Effector memory CD4-positive, alpha-beta T cell (primary cell): ENCODE results near the gene CIAO3.

Experiments
- DNase-seq, 3 donors: peaks; one replicate each; pipeline ENCODE4 v3.0.0-alpha.2; 2020
- H3K27ac ChIP-seq: 2 replicates; pipeline ENCODE4 v1.7.0; 2013; ENCODE audit warnings: mild to moderate bottlenecking, low read length, moderate library complexity; ENCODE audit not compliant: insufficient read depth, poor library complexity, severe bottlenecking
- H3K27me3 ChIP-seq: replicated peaks from 2 replicates; pipeline ENCODE4 v1.7.0; 2013; ENCODE audit warnings: mild to moderate bottlenecking, low read length; ENCODE audit not compliant: insufficient read depth, control insufficient read depth, poor library complexity, severe bottlenecking
- H3K36me3 ChIP-seq: 2 replicates; pipeline ENCODE4 v1.7.0; 2013; ENCODE audit warnings: mild to moderate bottlenecking, low read length, moderate library complexity; ENCODE audit not compliant: control insufficient read depth, insufficient read depth
- H3K4me1 ChIP-seq: 2 replicates; pipeline ENCODE4 v1.7.0; 2013; ENCODE audit warnings: low read length, mild to moderate bottlenecking; ENCODE audit not compliant: control insufficient read depth, insufficient read depth, poor library complexity, severe bottlenecking
- H3K4me3 ChIP-seq: 2 replicates; pipeline ENCODE4 v1.7.0; 2013; ENCODE audit warnings: low read length, low read depth, mild to moderate bottlenecking; ENCODE audit not compliant: insufficient read depth, poor library complexity, severe bottlenecking
- H3K9me3 ChIP-seq: 2 replicates; pipeline ENCODE4 v1.7.0; 2013; ENCODE audit warnings: mild to moderate bottlenecking, low read length, moderate library complexity; ENCODE audit not compliant: control insufficient read depth
- total RNA-seq, 3 donors: gene quantifications; one replicate each; lab custom pipeline; 2026; lab: John Stamatoyannopoulos, UW

The CIAO3 gene
- total RNA-seq, result 24.5 to 31.4 (median 25.2) reads per million in 3 donors

DNA sequence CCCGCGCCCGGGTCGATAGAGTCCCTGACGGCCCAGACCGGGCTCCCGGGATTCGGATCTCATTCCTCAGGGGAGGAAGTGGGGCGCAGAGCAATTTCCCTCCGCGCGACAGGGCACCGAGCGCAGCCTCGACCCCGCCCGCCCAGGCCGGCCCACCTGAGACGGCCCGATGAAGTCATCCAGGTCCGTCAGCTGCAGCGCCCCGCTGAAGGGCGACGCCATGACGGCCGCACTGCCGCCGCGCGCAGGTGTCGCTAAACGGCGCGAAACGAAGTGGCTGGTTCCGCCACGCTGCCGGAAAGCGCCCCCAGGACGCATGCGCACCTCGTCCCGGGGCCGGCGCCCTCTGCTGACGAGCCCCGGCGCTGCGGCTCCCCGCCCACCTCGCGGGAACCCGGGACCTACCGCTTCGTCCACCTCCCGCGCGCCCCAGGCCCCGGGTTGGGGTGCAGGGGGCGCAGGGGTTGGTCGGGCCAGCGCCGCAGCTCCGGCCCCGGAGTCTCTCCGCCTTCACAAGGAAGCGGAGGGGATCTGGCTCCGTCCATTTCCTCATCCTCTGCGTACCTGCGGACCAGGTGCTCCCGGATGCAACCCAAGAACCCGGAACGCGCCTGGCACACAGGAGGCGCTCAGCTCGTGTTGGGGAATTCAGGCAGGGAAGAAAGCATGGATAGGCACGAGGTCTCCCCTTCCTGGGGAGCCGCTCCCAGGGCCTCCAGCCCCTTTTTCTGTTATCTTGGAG, at the start of gene CIAO3:
TSS of gene CIAO3 (minus strand) at position 234 of the 742 bp plus-strand sequence. CDS start at position 222, 12 bp downstream.
- Histone ChIP-seq H3K4me3 (peak within 1 kb of the TSS; percentile 94), H3K27ac (peak within 1 kb of the TSS; percentile 83), H3K36me3 (peaks cover 17% of the 10 kb centered on the region), H3K4me1 (peaks cover 14% of the 10 kb centered on the region), H3K9me3 (no peaks in the 10 kb centered on the region), H3K27me3 (no peaks in the 10 kb centered on the region)
- peak; percentile 82 to 92 (median 88) for DNase-seq

DNA sequence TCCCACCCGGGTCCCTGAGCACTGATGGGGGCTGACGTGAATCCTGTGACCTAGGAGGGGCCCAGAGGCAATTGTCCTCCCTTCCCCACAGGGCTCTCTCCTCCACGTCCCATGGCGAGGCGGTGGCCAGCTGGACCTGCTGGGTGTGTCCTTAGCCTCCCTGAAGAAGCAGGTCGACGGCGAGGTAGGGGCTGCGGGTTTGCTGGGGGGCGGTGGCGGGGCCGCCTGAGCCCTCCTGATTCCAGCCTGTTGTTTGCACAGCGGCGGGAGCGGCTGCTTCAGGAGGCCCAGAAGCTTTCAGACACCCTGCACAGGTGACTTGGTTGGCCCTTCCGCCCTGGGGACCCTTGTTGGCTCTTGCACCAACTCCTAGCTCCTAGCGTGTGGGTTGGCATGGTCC, 49.3 kb upstream of the CIAO3 start:
- no peak for DNase-seq
- H3K9me3 ChIP-seq, result no peaks in the 10 kb centered on the region
- H3K36me3 ChIP-seq, result peaks cover 11% of the 10 kb centered on the region
- no peaks in the 10 kb centered on the region for H3K27me3 ChIP-seq
- H3K27ac ChIP-seq, result no peak overlapping the region
- H3K4me1 ChIP-seq, result peaks cover 19% of the 10 kb centered on the region
- H3K4me3 ChIP-seq, result no peak overlapping the region

DNA sequence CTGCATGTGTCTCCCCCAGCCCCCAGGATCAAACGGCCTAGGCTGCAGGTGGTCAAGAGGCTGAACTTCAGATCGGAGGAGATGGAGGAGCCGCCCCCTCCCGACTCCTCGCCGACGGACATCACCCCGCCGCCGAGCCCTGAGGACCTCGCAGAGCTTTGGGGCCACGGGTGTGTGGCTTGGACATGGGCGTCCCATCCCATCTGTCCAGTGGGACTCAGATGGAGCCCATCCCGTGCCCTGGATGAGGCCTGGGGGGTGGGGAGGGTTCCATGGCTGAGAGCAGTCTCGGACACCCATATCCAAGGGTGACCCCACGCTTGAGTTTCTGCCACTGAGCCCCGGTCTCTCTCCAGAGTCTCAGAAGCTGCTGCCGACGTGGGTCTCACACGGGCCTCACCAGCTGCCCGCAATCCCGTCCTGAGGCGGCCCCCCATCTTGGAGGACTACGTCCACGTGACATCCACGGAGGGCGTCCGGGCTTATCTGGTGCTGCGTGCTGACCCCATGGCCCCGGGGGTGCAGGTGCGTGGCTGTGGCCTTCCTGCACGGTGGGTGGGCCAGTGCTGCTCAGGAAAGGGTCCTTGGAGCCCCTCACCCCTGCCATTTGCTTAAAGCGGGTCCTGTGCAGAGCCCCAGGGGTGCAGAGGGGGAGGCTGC, 48.5 kb upstream of the CIAO3 start:
- H3K36me3 ChIP-seq, result peaks cover 11% of the 10 kb centered on the region
- DNase-seq, result no peak
- H3K27me3 ChIP-seq, result no peaks in the 10 kb centered on the region
- H3K9me3 ChIP-seq, result no peaks in the 10 kb centered on the region
- no peak overlapping the region for H3K27ac ChIP-seq
- peaks cover 19% of the 10 kb centered on the region for H3K4me1 ChIP-seq
- H3K4me3 ChIP-seq, result peak overlapping the region; percentile 68

DNA sequence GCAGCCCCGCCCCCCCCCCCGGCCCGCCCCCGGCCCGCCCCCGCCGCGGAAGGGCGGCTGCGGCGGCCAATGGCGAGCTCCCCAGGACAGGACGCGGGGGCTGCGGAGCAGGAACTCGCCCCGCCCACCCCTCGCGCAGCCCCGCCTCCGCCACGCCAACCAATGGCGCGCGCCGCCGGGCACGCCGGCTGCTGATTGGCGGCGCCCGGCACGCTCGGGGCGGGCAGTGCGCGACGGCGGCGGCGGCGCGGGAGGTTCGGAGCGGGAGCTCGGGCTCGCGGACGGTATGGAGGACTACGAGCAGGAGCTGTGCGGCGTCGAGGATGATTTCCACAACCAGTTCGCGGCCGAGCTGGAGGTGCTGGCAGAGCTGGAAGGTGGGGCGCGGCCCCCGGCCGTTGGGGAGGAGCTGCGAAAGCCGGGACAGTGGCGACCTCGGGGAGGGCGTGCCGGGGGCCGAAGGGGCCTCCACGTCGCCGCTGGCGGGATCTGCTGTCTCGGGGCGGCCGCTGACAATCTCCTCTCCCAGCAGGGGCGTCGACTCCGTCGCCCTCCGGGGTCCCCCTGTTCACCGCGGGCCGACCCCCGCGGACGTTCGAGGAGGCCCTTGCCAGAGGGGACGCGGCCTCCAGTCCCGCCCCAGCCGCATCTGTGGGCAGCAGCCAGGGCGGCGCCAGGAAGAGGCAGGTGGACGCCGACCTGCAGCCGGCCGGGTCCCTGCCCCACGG, 47.8 kb upstream of the CIAO3 start, which contains the start of gene CHTF18:
TSS of gene CHTF18 (plus strand) at position 222 of the 728 bp plus-strand sequence. CDS start at position 287, 65 bp downstream.
- peaks cover 19% of the 10 kb centered on the region for H3K4me1 ChIP-seq
- peaks cover 11% of the 10 kb centered on the region for H3K36me3 ChIP-seq

DNA sequence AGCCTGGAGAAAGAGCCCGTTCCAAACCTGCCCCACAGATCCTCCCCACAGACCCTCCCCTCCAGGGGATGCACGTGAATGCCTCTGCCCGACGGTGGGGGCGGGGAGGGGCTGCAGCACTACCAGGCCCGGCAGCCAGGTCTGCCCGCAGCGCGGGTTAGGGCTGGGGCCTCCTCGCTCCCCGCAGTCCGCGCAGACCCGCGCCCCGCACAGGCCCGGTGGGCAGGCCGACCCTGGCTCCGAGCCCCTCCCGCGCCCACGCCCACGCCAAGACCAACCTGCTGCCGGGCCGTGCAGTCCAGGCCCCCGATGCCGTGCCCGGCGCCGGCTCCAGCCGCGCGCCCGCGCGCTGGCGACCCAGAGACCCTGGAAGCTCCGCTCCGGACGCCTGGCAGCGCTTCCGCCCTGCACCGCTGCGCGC, 47.2 kb upstream of the CIAO3 start, which contains the start of gene RPUSD1:
TSS of gene RPUSD1 (minus strand) at position 404 of the 421 bp plus-strand sequence. CDS start 644 bp downstream, outside the sequence.
- Histone ChIP-seq H3K36me3 (peaks cover 11% of the 10 kb centered on the region), H3K4me1 (peaks cover 19% of the 10 kb centered on the region), H3K9me3 (no peaks in the 10 kb centered on the region), H3K27me3 (no peaks in the 10 kb centered on the region), H3K27ac (peak within 1 kb of the TSS; percentile 56), H3K4me3 (peak within 1 kb of the TSS; percentile 74)
- no peak for DNase-seq

More for the DNA sequence above, 47.8 kb upstream of the CIAO3 start, which contains the start of gene CHTF18:
- H3K4me3 ChIP-seq, result peak within 1 kb of the TSS; percentile 74
- DNase-seq, result peak; percentile 88 to 93 (median 93)
- no peaks in the 10 kb centered on the region for H3K9me3 ChIP-seq
- no peaks in the 10 kb centered on the region for H3K27me3 ChIP-seq
- H3K27ac ChIP-seq, result peak within 1 kb of the TSS; percentile 56

DNA sequence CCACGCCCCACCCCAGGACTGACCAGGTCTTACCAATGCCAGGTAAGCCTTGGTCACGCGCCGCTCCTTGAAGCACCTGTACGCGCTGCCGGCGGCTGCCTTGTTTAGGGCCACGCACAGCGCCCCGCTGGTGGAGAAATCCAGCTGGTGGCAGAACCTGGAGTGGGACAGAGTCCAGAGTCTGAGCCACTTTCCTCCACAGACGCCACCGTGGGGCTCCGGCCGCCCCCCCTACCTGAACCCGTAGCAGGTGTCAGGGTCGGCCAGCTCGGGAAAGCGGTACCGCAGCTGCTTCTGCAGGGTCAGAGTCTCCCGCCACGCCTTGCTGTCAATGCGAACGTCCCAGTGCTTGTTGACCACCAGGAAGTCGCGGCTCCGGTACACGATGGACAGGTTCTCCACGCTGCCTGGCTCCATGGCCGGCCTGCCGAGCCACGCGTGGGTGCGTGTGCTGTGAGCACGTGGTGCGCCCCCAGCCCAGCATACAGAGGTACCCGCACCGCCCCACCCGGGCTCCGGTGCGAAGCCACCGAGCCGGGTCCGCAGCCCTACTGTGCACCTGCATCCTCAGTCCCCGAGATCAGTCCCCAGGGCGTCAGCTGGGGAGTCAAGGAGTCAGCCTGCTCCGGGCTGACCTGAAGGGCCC, 46.6 kb upstream of the CIAO3 start:
- Histone ChIP-seq H3K36me3 (peaks cover 11% of the 10 kb centered on the region), H3K9me3 (no peaks in the 10 kb centered on the region), H3K27me3 (no peaks in the 10 kb centered on the region), H3K4me3 (peak overlapping the region; percentile 74), H3K27ac (peak overlapping the region; percentile 56), H3K4me1 (peaks cover 19% of the 10 kb centered on the region)
- no peak for DNase-seq

DNA sequence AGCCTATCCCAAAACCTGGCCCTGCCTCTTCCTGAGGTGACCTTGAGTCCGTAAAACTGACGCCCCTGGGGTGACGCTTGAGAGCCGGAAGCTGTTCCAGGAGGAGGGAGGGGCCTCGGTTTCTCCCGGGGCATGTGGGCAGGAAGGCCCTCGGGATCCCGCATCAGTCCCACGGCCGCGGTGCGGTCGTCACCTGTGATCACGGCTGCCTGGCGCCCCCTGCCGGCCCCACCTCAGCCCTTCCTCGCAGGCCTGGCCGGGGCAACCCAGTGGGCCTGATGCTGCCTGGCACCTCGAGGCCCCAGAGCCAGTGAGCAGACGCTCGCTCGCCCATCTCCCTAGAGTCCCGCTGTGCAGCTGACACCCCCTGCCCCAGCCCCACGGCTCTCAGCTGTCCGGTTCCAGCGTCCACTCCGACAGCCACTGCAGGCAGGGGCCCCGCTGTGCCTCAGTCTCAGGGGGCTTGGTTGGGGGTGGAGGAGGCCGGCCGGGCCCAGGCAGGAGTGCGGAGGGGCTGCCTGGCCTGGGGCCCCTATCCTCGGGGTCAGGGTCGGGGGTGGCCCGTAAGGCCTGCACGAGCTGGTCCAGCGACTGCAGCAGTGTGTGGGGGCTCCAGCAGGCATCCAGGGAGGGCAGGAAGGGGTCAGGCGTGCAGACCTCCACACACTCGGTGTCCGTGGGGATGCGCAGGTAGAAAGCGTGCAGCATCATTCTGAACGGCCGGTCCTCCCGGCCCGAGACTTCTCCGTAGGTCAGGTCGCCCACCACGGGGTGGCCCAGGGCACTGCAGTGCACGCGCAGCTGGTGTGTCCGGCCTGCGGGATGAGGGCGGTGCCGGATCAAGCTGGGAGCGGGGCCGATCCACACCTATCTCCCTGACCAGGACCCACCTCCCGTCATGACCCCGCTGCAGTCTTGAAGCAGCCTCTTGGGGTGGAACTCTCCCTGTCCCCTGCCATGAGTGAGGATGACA, 45.1 kb upstream of the CIAO3 start:
- peaks cover 11% of the 10 kb centered on the region for H3K36me3 ChIP-seq
- H3K27me3 ChIP-seq, result no peaks in the 10 kb centered on the region
- no peak overlapping the region for H3K27ac ChIP-seq
- peaks cover 19% of the 10 kb centered on the region for H3K4me1 ChIP-seq
- H3K9me3 ChIP-seq, result no peaks in the 10 kb centered on the region
- DNase-seq, result peak; percentile 49 to 65 (median 57)
- H3K4me3 ChIP-seq, result no peak overlapping the region

DNA sequence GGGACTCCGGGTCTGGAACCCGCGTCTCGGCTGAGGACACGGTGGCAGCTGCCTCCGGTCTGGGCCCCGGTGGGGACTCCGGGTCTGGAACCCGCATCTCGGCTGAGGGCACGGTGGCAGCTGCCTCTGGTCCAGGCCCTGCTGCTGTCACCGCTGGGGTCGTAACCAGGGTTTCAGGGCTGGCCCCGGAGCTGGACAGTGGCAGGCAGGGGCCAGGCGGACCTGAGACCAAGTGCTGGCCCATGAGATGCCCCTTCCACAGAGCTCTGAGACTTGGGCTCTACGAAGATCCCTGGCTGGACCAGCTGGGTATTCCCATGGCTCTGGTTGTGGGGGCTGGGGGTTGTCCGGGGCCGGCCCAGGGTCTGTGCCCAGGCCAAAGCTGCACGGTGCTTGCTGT, 43.6 kb upstream of the CIAO3 start:
- Histone ChIP-seq H3K36me3 (peaks cover 11% of the 10 kb centered on the region), H3K27me3 (no peaks in the 10 kb centered on the region), H3K27ac (no peak overlapping the region), H3K9me3 (no peaks in the 10 kb centered on the region), H3K4me1 (peaks cover 19% of the 10 kb centered on the region), H3K4me3 (no peak overlapping the region)
- DNase-seq, result no peak
